HG03064 (cell line): Measurements from ENCODE around the gene BMP2.

Experiments
- ATAC-seq: cut with Tn5 transposase; IDR thresholded peaks from one replicate; pipeline ENCODE4 v1.9.1; 2021; ENCODE audit warnings: low read depth; ENCODE audit not compliant: unreplicated experiment

Gene BMP2

DNA sequence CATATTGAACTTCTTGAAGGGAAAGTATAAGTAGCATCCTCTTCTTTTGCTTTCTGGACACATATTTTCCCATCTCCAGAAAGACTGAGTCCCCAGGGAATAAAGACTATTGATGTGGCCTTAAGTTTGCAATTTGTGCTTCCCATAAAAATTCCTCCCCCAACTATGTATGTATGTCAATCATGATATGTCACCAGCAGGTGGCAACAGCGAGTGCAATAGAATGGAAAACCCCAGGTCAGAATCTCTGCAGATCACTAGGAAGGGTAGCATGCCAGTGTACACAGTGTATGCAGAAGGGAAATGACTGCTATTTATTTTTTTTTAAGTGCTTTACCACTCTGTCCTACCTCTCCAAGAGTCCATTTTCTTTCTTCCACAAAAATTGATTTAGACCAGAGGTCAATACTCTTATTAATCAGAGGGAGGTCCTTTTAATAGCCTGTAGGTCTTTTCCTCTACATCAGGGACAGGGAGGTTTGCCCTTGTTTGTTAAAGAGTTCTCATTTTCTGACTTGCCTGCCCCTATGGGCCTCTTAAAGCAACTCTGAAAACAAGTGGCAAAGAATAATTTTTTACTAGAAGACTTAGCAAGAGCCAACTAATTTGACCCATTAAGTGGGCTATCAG is 61.4 kb downstream of the BMP2 start:
- peak; percentile 91 for ATAC-seq

DNA sequence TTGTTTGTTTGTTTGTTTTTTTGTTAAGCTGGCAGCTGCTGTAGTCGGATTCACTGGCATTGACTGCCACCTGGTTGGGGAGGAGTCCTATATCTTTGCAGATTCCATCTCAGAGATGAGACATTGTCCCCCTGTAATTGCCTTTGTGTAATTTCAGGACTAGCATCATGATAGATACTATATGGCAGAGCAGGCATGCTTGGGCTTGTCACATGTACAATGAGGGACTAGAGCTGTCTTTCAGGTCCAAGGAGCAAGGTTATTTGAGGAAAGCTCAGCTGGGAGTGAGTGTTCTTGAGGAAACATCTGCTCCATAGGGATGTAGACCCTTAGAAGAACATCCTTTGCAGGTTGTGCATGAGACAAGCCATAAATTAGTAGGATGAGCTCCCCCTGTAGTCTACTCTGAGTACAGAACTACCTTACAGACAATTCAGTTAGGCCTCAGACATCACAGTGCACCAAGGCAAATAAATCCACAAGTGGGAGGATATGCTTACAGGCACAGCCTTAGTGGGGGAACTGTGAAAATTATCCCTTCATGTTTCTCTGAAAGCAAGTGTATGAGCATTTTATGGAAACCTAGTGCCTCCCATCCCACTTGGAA is 62.1 kb downstream of the BMP2 start:
- no peak for ATAC-seq
